Loucy (cell line): ENCODE results near the gene RPL10.

Experiments used
- EZH2phosphoT487 ChIP-seq: fragments of 200-600 bp; IDR thresholded peaks from 2 replicates; pipeline ENCODE4 v1.6.1; 2018; ENCODE audit warnings: antibody characterized with exemption, mild to moderate bottlenecking, moderate library complexity, borderline replicate concordance
- TF ChIP-seq, protein P1 (sequence below): fragments of 200-600 bp; sonication (generic); conservative IDR thresholded peaks from 2 replicates; pipeline ENCODE4 v1.5.1; 2014; ENCODE audit warnings: mild to moderate bottlenecking, antibody characterized with exemption, low read length

DNA sequence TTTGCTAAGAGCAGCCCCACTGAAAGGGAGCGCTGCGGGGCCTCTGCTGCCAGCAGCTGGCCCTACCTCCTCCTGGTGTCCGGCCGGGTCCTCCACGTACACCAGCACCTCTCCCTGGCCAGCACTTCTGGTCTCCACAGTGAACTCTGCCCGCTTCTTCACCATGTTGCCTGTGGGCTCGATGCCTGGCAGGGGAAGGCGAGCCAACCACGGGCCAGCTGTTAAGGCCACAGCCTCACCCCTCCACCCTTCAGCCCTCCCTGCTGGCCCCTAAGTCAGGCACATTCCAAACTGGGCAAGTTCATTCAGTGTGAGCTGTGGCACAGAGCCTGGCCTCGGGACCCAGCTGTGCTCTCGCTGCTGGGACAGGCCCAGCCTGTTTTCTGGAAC lies 31.5 kb upstream of the RPL10 start:
- TF ChIP-seq EZH2phosphoT487 = no peak
- TF ChIP-seq, protein P1, sequence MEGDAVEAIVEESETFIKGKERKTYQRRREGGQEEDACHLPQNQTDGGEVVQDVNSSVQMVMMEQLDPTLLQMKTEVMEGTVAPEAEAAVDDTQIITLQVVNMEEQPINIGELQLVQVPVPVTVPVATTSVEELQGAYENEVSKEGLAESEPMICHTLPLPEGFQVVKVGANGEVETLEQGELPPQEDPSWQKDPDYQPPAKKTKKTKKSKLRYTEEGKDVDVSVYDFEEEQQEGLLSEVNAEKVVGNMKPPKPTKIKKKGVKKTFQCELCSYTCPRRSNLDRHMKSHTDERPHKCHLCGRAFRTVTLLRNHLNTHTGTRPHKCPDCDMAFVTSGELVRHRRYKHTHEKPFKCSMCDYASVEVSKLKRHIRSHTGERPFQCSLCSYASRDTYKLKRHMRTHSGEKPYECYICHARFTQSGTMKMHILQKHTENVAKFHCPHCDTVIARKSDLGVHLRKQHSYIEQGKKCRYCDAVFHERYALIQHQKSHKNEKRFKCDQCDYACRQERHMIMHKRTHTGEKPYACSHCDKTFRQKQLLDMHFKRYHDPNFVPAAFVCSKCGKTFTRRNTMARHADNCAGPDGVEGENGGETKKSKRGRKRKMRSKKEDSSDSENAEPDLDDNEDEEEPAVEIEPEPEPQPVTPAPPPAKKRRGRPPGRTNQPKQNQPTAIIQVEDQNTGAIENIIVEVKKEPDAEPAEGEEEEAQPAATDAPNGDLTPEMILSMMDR = no peak
